GM18499 (cell line): ENCODE results near the gene RIMS4.
"Not testable (repeated sequence)": the region's sequence is repeated elsewhere in the genome, so short reads cannot be mapped to it uniquely, and the experiment has no call there.

Experiments
- ATAC-seq: cut with Tn5 transposase; IDR thresholded peaks from one replicate; pipeline ENCODE4 v1.9.1; 2021; ENCODE audit warnings: moderate number of reproducible peaks; ENCODE audit not compliant: insufficient read depth, unreplicated experiment

Gene RIMS4

GRCh38 chr20:44832724-44833123 lies 22.4 kb upstream of the RIMS4 start:
- ATAC-seq = no peak

GRCh38 chr20:44830995-44831394 lies 20.6 kb upstream of the RIMS4 start:
- no peak for ATAC-seq

- ATAC-seq = no peak
Observed at GRCh38 chr20:44830523-44830922, 20.2 kb upstream of the RIMS4 start.

GRCh38 chr20:44829688-44830087 lies 19.3 kb upstream of the RIMS4 start:
- ATAC-seq = no peak

- no peak for ATAC-seq
Observed at GRCh38 chr20:44828640-44829039, 18.3 kb upstream of the RIMS4 start.

GRCh38 chr20:44827401-44827800 lies 17.1 kb upstream of the RIMS4 start:
- no peak for ATAC-seq

GRCh38 chr20:44821576-44821975 lies 11.2 kb upstream of the RIMS4 start:
- not testable (repeated sequence) for ATAC-seq

- no peak for ATAC-seq
Observed at GRCh38 chr20:44819936-44820335, 9.6 kb upstream of the RIMS4 start.

- ATAC-seq = no peak
Observed at GRCh38 chr20:44817143-44817910, 7.0 kb upstream of the RIMS4 start.

- no peak for ATAC-seq
Observed at GRCh38 chr20:44814937-44815336, 4.6 kb upstream of the RIMS4 start.

- no peak for ATAC-seq
Observed at GRCh38 chr20:44811150-44811685, 872 bp upstream of the RIMS4 start.

GRCh38 chr20:44810061-44810390 lies 320 bp downstream of the RIMS4 start:
- ATAC-seq = no peak

- ATAC-seq = no peak
Observed at GRCh38 chr20:44809380-44810060, 826 bp downstream of the RIMS4 start.

- no peak for ATAC-seq
Observed at GRCh38 chr20:44807684-44808056, 2.7 kb downstream of the RIMS4 start.

- ATAC-seq = no peak
Observed at GRCh38 chr20:44807051-44807683, 3.2 kb downstream of the RIMS4 start.

- no peak for ATAC-seq
Observed at GRCh38 chr20:44805979-44806620, 4.2 kb downstream of the RIMS4 start.

- ATAC-seq = no peak
Observed at GRCh38 chr20:44805335-44805978, 4.9 kb downstream of the RIMS4 start.

- ATAC-seq = no peak
Observed at GRCh38 chr20:44803383-44803941, 6.9 kb downstream of the RIMS4 start.

- ATAC-seq = no peak
Observed at GRCh38 chr20:44802702-44803101, 7.6 kb downstream of the RIMS4 start.

GRCh38 chr20:44800391-44801046 lies 9.8 kb downstream of the RIMS4 start:
- ATAC-seq = no peak
